Astrocyte (in vitro differentiated cells and primary cell): ENCODE measurements around the gene FRMD5. TPM values are rescaled to one million over a fixed set of nuclear protein-coding genes. Genes with fewer than 3 reads are reported as not detected.

Experiments used
- DNase-seq: peaks from one replicate; pipeline ENCODE4 v3.0.0-alpha.2; 2010; ENCODE audit warnings: low read depth
- FAIRE-seq: peaks from 2 replicates; lab custom pipeline; 2011; peaks lifted over from hg19 to GRCh38; lab: Jason Lieb, UNC
- H2AFZ ChIP-seq: 2 replicates; pipeline ENCODE4 v1.6.0; 2012; ENCODE audit warnings: low read depth, low read length, inconsistent platforms
- H3K27ac ChIP-seq: 2 replicates; pipeline ENCODE4 v1.5.1; 2011; ENCODE audit warnings: low read depth, low read length, inconsistent platforms
- H3K27me3 ChIP-seq: 2 replicates; pipeline ENCODE4 v1.6.0; 2011; ENCODE audit warnings: low read length, inconsistent platforms; ENCODE audit not compliant: insufficient read depth
- H3K36me3 ChIP-seq: 2 replicates; pipeline ENCODE4 v1.5.1; 2011; ENCODE audit warnings: low read length, inconsistent platforms; ENCODE audit not compliant: insufficient read depth
- H3K4me1 ChIP-seq: 2 replicates; pipeline ENCODE4 v1.5.1; 2011; ENCODE audit warnings: low read length, inconsistent platforms; ENCODE audit not compliant: insufficient read depth
- H3K4me2 ChIP-seq: 2 replicates; pipeline ENCODE4 v1.6.0; 2012; ENCODE audit warnings: low read length, inconsistent platforms
- H3K4me3 ChIP-seq: 2 replicates; pipeline ENCODE4 v1.5.1; 2011; ENCODE audit warnings: low read depth, mild to moderate bottlenecking, low read length, inconsistent platforms; ENCODE audit not compliant: insufficient read depth
- H3K79me2 ChIP-seq: 2 replicates; pipeline ENCODE4 v1.6.0; 2012; ENCODE audit warnings: mild to moderate bottlenecking, low read length, inconsistent platforms; ENCODE audit not compliant: insufficient read depth
- H3K9ac ChIP-seq: 2 replicates; pipeline ENCODE4 v1.6.0; 2012; ENCODE audit warnings: mild to moderate bottlenecking, low read length, inconsistent platforms
- H3K9me3 ChIP-seq: 2 replicates; pipeline ENCODE4 v1.5.1; 2012; ENCODE audit warnings: low read depth, mild to moderate bottlenecking, low read length, inconsistent platforms; ENCODE audit not compliant: insufficient read depth
- H4K20me1 ChIP-seq: 2 replicates; pipeline ENCODE4 v1.6.0; 2012; ENCODE audit warnings: low read length, inconsistent platforms; ENCODE audit not compliant: insufficient read depth
- H3K27ac Mint-ChIP-seq: one replicate; pipeline ENCODE4 v1.8.0; 2021; ENCODE audit warnings: mild to moderate bottlenecking, mixed read lengths; ENCODE audit not compliant: unreplicated experiment
- H3K27me3 Mint-ChIP-seq: one replicate; pipeline ENCODE4 v1.8.0; 2021; ENCODE audit warnings: low read depth, mixed read lengths; ENCODE audit not compliant: unreplicated experiment
- H3K36me3 Mint-ChIP-seq: one replicate; pipeline ENCODE4 v1.8.0; 2021; ENCODE audit warnings: low read depth, mixed read lengths; ENCODE audit not compliant: unreplicated experiment
- H3K4me1 Mint-ChIP-seq: one replicate; pipeline ENCODE4 v1.8.0; 2021; ENCODE audit warnings: low read depth, mixed read lengths; ENCODE audit not compliant: unreplicated experiment
- H3K4me3 Mint-ChIP-seq: one replicate; pipeline ENCODE4 v1.8.0; 2021; ENCODE audit warnings: mild to moderate bottlenecking, moderate library complexity, mixed read lengths; ENCODE audit not compliant: unreplicated experiment
- H3K9me3 Mint-ChIP-seq: one replicate; pipeline ENCODE4 v1.8.0; 2021; ENCODE audit warnings: mild to moderate bottlenecking, mixed read lengths; ENCODE audit not compliant: unreplicated experiment
- EZH2 ChIP-seq: IDR thresholded peaks from 2 replicates; pipeline ENCODE4 v1.6.1; 2012; ENCODE audit warnings: mild to moderate bottlenecking, low read length, inconsistent platforms; ENCODE audit not compliant: insufficient read depth
- total RNA-seq: library from RNA; stranded (reverse); gene quantifications from 2 replicates; pipeline ENCODE4 v1.2.1, GENCODE V29; 2021
- TF ChIP-seq, protein P1 (sequence below): IDR thresholded peaks from 2 replicates; pipeline ENCODE4 v1.5.1; 2011; ENCODE audit warnings: low read depth, mild to moderate bottlenecking, inconsistent platforms, low read length, moderate library complexity; ENCODE audit not compliant: insufficient read depth

The FRMD5 gene
- total RNA-seq, 1 donor from 2014 or later = 19.6 TPM

DNA sequence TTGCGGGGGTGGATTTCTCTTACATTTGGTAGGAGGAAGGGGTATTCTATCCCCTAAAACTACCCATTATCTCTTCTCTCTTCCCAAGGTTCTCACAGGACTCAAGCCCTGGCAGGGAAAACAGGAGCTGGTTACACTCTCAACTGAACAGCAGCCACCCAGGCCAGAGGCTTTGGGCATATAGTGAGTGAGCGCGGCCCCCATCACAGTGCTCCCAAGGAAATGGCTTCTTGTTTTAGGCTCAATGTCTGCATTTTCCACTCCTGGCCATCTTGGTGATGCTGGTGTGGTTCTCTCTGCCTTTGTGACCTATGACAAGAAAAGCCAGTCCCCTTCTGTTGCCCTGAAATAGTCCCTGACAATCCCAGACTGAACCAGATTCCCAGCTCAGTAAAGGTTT lies 318.2 kb downstream of the FRMD5 start:
- Histone ChIP-seq H2AFZ (no peak overlapping the region), H3K27me3 (no peaks in the 10 kb centered on the region), H3K79me2 (no peaks in the 10 kb centered on the region), H3K4me2 (no peak overlapping the region), H3K9me3 (no peaks in the 10 kb centered on the region), H3K4me3 (no peak overlapping the region), H3K4me1 (no peaks in the 10 kb centered on the region), H3K36me3 (peaks cover 37% of the 10 kb centered on the region), H3K27ac (no peak overlapping the region), H4K20me1 (peaks cover 3% of the 10 kb centered on the region), H3K9ac (no peak overlapping the region)
- Mint-ChIP-seq H3K4me3 (no peak overlapping the region), H3K36me3 (peaks cover 8% of the 10 kb centered on the region), H3K4me1 (no peaks in the 10 kb centered on the region), H3K9me3 (no peaks in the 10 kb centered on the region), H3K27ac (no peak overlapping the region), H3K27me3 (no peaks in the 10 kb centered on the region)
- no peak for TF ChIP-seq EZH2
- TF ChIP-seq, protein P1, sequence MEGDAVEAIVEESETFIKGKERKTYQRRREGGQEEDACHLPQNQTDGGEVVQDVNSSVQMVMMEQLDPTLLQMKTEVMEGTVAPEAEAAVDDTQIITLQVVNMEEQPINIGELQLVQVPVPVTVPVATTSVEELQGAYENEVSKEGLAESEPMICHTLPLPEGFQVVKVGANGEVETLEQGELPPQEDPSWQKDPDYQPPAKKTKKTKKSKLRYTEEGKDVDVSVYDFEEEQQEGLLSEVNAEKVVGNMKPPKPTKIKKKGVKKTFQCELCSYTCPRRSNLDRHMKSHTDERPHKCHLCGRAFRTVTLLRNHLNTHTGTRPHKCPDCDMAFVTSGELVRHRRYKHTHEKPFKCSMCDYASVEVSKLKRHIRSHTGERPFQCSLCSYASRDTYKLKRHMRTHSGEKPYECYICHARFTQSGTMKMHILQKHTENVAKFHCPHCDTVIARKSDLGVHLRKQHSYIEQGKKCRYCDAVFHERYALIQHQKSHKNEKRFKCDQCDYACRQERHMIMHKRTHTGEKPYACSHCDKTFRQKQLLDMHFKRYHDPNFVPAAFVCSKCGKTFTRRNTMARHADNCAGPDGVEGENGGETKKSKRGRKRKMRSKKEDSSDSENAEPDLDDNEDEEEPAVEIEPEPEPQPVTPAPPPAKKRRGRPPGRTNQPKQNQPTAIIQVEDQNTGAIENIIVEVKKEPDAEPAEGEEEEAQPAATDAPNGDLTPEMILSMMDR = no peak
- DNase-seq (no peak), FAIRE-seq (no peak)

DNA sequence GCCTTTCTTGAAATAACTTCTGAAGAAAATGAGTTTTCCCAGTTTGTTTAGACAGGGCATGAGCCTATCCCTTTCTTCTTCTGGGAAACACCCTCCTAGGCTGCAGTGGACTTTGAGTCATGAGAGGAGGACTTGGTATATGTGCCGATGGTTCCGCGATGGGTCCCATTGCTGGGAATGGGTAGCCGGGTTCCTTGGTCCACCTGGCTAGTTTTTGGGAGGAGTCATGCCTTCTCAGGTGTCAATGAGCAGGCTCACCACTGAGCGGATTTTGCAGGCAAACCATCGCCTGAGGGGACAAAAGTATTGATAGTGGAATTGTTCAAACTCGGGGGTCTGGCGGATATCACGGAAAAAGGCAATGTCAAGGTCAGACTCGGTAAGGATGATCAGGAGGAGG lies 321.4 kb downstream of the FRMD5 start:
- peaks cover 3% of the 10 kb centered on the region for H4K20me1 ChIP-seq
- H3K36me3 ChIP-seq = peaks cover 37% of the 10 kb centered on the region
- DNase-seq = no peak
- FAIRE-seq = no peak
- H3K27ac ChIP-seq = no peak overlapping the region
- no peak overlapping the region for H3K9ac ChIP-seq
- no peaks in the 10 kb centered on the region for H3K27me3 ChIP-seq
- no peaks in the 10 kb centered on the region for H3K79me2 ChIP-seq
- no peak overlapping the region for H3K4me3 Mint-ChIP-seq
- TF ChIP-seq EZH2 = no peak
- TF ChIP-seq, protein P1 = no peak
- H3K36me3 Mint-ChIP-seq = peaks cover 8% of the 10 kb centered on the region
- H3K27me3 Mint-ChIP-seq = no peaks in the 10 kb centered on the region
- H3K9me3 Mint-ChIP-seq = no peaks in the 10 kb centered on the region
- no peaks in the 10 kb centered on the region for H3K9me3 ChIP-seq
- no peak overlapping the region for H3K27ac Mint-ChIP-seq
- no peak overlapping the region for H2AFZ ChIP-seq
- H3K4me1 ChIP-seq = no peaks in the 10 kb centered on the region
- no peak overlapping the region for H3K4me2 ChIP-seq
- no peak overlapping the region for H3K4me3 ChIP-seq
- no peaks in the 10 kb centered on the region for H3K4me1 Mint-ChIP-seq

DNA sequence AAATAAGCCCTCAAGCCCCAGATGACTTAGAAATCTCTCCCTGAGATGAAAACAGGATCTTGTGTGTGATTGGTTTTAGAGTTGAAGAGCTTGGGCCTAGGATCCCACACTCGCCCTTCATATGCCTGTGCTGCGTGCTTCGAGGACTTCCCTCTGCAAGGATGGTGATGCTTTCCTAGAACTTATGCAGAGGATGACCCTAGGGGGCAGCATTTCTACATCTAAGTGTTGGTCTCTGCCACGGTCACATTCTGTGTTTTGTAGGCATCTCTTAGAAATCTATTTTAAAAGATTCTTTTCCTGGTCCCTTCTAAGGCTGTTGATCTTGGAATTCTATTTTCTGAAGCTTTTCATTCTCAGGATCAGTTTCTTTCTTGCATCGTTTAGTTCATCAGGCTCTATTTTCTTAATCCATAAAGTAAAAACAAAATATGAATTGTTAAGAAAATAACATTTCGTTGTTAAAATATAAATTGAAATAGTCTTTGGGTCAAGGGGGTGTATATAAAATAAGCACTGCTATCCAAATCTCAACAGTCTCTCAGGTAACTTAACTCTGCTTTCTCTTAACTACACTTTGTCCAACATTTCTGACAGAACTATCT lies 322.6 kb downstream of the FRMD5 start:
- Mint-ChIP-seq H3K36me3 (peaks cover 8% of the 10 kb centered on the region), H3K9me3 (no peaks in the 10 kb centered on the region), H3K27ac (no peak overlapping the region), H3K4me3 (no peak overlapping the region), H3K4me1 (no peaks in the 10 kb centered on the region), H3K27me3 (no peaks in the 10 kb centered on the region)
- FAIRE-seq (peak; percentile 20), DNase-seq (peak; percentile 60)
- Histone ChIP-seq H3K4me2 (no peak overlapping the region), H3K27ac (no peak overlapping the region), H3K4me1 (no peaks in the 10 kb centered on the region), H4K20me1 (peaks cover 3% of the 10 kb centered on the region), H3K4me3 (no peak overlapping the region), H3K9me3 (no peaks in the 10 kb centered on the region), H3K79me2 (no peaks in the 10 kb centered on the region), H3K27me3 (no peaks in the 10 kb centered on the region), H3K9ac (no peak overlapping the region), H3K36me3 (peaks cover 36% of the 10 kb centered on the region), H2AFZ (no peak overlapping the region)
- TF ChIP-seq, protein P1 = peak; percentile 79
- TF ChIP-seq EZH2 = no peak
